GM12875 (cell line): ENCODE data around the gene TEKT5.
"Not testable (repeated sequence)": the region's sequence is repeated elsewhere in the genome, so short reads cannot be mapped to it uniquely, and the experiment has no call there.

Experiments used
- H3K4me3 ChIP-seq: one replicate; pipeline ENCODE4 v1.5.1; 2011; ENCODE audit warnings: low read depth, low read length, control low read depth
- TF ChIP-seq, protein P1 (sequence below): IDR thresholded peaks from 2 replicates; pipeline ENCODE4 v1.5.1; 2011; ENCODE audit warnings: low read depth, mild to moderate bottlenecking, control low read depth, inconsistent platforms, low read length, moderate library complexity, borderline replicate concordance; ENCODE audit not compliant: insufficient read depth

Gene TEKT5

DNA sequence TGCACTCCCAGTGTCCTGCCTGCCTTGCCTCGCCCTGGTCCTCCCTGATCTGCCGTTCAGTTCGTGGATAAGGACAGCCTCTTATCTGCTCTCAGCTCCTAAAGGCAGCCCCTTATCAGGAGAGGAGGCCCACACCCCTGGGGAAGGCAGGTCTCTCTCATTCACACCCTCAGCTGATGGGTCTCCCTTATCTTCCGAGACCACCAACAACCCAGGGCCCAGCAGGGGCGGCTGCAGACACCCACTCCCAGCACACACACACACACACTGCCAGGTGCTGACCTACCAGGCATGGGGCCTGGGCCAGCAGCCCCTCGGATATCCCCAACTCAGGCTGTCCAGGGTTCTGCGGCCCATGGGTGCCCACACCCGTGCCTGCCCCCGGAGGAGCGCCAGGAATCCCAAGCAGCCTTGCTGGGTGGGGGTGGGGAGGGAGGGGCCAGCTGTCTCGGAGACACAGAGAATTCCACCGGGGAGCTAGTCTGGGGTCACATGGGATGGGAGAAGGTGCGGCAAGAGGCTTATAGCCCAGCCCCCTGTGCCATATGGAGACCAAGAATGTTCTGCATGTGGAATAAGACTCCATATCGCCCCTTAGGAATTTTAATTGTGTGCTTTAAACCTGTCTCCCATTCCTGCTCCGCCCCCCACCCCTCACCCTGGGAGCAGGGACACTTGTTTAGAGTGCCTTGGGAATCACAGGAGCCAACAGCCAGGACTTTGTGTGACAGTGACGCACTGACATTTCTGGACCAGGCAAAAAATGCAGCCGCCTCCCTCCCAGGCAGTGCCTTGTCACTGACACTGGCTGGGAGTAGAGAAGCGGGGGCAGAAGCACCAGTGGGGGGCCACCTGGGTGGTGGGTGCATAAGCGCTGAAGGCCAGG, 72.5 kb downstream of the TEKT5 start:
- no peak overlapping the region for H3K4me3 ChIP-seq
- TF ChIP-seq, protein P1, sequence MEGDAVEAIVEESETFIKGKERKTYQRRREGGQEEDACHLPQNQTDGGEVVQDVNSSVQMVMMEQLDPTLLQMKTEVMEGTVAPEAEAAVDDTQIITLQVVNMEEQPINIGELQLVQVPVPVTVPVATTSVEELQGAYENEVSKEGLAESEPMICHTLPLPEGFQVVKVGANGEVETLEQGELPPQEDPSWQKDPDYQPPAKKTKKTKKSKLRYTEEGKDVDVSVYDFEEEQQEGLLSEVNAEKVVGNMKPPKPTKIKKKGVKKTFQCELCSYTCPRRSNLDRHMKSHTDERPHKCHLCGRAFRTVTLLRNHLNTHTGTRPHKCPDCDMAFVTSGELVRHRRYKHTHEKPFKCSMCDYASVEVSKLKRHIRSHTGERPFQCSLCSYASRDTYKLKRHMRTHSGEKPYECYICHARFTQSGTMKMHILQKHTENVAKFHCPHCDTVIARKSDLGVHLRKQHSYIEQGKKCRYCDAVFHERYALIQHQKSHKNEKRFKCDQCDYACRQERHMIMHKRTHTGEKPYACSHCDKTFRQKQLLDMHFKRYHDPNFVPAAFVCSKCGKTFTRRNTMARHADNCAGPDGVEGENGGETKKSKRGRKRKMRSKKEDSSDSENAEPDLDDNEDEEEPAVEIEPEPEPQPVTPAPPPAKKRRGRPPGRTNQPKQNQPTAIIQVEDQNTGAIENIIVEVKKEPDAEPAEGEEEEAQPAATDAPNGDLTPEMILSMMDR: no peak

DNA sequence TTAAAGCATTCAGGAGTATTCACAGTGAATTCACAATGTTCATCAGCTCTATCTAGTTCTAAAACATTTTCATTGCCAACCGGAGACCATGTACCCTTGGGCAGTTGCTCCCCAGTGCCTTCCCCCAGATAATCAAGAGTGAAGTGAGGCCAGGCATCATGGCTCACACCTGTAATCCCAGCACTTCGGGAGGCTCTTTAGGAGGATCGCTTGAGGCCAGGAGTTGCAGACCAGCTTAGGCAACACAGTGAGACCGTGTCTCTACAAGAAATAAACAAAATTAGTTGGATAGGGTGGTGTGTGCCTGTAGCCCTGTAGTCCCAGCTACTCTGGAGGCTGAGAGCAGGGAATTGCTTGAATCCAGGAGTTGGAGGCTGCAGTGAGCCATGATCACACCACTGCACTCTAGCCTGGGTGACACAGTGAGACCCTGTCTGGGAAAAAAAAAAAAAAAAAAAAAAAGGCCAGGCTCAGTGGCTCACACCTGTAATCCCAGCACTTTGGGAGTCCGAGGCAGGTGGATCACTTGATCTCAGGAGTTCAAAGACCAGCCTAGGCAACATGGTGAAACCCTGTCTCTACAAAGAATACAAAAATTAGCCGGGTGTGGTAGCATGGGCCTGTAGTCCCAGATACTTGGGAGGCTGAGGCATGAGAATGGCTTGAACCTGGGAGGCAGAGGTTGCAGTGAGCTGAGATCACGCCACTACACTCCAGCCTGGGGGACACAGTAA, 73.3 kb downstream of the TEKT5 start:
- not testable (repeated sequence) for H3K4me3 ChIP-seq

DNA sequence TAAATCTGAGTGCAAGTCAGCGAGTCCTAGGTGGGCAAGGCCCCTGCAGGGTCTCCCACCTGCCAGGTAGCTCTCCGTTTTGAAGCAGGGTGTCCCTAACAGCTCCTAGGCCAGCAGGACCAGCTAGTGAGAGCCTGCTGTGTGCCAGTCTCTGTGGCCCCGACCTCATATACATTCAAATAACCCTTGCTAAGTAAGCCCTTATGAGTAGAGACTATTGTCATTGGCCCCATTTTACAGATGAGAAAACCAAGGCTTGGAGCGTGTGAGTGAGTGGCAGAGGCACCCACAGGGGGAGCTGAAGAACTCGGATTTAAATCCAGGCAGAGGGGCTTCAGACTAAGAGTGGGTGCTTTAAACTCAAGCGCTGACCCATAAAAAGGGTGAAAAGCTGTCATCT, 74.6 kb downstream of the TEKT5 start:
- H3K4me3 ChIP-seq: no peak overlapping the region
- TF ChIP-seq, protein P1: no peak

DNA sequence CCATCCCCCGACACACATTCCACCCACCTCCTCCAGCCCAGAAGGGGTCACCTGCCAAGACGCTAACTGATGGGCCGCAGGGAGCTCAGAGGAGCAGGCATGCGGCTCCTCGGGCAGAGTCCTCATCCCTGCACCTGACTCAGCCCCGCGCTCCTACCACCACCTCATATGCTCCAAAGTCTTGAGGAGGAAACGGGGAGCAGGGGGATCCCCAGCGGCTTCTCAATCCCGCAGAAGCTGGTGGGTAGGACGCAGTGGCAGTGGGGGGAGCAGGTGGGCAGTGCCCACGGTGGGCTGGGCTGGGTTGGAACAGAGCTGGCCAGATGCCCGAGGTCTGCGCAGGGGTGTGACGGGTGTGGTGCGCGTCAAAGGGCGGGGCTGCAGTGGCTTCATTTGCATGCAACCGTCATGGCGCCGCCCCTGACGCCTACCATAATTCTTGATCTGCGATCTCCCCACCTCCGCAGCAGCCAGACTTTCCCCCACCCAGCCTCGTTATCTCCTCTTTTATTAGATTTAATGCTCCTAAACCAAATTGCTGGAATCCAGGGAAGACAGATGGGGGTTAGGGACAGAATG, 75.4 kb downstream of the TEKT5 start:
- H3K4me3 ChIP-seq: no peak overlapping the region
- TF ChIP-seq, protein P1: no peak

DNA sequence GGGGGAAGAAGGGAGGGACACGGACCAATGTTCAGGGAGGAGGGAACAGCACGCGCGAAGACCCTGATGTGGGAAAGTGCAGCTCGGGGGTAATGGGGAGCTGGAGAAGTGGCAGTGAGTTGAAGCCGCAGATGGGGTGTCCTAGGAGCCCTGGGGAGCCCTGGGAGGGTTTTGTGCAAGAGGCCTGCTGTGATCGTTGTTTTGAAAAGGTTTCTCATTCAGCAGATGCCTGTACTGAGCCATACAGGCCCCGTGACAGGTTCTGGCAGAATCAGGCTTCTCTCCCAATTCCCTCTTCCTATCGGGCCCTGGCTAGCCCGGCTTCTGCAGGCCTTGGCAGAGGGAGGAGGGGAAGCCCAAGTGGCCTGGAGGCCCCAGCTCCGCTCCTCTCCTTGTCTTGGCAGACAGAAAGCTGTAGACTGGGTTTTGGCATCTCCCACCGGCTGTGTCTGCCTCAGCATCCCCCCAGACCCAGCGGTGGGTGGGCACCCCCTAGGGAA, 76.0 kb downstream of the TEKT5 start:
- no peak overlapping the region for H3K4me3 ChIP-seq
- TF ChIP-seq, protein P1: no peak

DNA sequence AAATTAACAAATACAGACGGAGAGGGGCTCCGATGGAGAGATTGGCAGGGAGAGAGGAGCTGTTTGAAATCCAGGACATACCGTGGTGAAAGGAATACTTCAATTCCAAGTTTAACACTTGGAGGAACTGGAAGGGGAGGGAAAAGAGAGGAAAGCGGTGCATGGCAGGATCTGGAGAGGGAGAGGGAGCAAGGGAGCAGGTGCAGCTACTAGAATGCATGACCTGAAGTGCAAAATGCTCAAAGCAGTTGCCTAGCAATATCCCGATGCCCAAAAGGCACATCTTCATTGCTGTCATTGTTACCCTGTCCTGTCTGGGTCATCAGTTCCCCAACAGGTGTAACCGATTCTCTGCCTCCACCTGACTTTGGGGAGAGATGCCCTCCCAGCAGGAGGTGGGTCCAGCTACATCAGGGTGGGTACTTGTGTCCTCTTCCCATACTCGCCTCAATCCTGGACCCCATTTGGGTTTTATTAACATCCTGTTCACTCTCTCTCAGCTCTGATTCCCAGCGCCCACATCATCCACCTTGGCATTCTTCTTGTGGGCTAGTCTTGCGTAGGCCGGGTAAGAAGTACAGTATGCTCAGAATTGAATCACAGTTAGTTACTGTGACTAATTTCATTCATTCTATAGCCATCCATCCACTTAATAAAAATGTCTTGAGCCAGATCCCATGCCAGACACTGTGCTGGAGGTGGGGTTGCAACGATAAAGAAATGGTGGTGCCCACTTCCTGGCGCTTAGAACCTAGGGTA, 76.9 kb downstream of the TEKT5 start:
- TF ChIP-seq, protein P1: no peak
- H3K4me3 ChIP-seq: no peak overlapping the region
